ENCODE results near the gene PCDHGB4. TPM values are rescaled to one million over a fixed set of nuclear protein-coding genes. Genes with fewer than 3 reads are reported as not detected.

The PCDHGB4 gene
- total and polyA plus RNA-seq, 3 donors from 2014 or later, result 1.0 to 13.3 (median 11.3) TPM

DNA sequence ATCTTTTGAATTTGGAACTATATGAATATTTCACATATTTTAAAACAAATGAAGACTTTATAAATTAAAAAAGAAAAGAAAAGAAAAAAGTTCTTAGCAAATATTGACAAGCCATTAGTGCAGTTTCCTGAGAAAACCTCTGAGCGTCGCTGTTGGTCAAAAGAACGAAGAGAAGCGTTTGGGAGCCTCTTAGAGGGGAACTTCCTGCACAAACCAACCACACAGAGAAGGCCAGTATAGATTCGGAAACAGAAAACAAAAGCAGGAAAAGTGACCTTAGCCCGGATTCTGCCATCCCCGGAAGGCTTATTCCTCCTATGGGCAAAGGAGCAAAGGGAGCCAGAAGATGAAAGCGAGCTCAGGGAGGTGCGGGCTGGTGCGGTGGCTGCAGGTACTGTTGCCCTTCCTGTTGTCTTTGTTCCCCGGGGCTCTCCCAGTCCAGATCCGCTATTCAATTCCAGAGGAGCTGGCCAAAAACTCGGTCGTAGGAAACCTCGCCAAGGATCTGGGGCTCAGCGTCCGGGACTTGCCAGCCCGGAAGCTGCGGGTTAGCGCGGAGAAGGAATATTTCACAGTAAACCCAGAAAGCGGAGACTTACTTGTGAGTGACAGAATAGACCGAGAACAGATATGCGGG is 27.6 kb upstream of the PCDHGB4 start, which contains the start of gene PCDHGB2:
Gene PCDHGB2, plus strand, starts transcription at position 205 of the 637 bp plus-strand sequence. Its CDS starts 142 bp downstream, at position 347.
- H3K36me3 ChIP-seq (ENCODE audit: low read depth, missing control alignments), result no peaks in the 10 kb centered on the region
- intact Hi-C loops (cut with DNase I; ENCODE audit: low total_unique reads), result no loop called here
- H3K4me3 ChIP-seq, result peak within 1 kb of the TSS in 1 of 2 donors; percentile 24
- H3K27ac ChIP-seq, result no peak within 1 kb of the TSS
- H3K9me3 ChIP-seq, result no peaks in the 10 kb centered on the region
- 14 to 20% methylated on average over 24 of the region's 24 CpGs for WGBS, 2 donors
- H3K4me1 ChIP-seq, result no peaks in the 10 kb centered on the region
- no peak for DNase-seq
- H3K27me3 ChIP-seq, result no peaks in the 10 kb centered on the region
- TF ChIP-seq POLR2A (IDR thresholded peaks at IDR 0.05), result no peak
- TF ChIP-seq, protein P1, sequence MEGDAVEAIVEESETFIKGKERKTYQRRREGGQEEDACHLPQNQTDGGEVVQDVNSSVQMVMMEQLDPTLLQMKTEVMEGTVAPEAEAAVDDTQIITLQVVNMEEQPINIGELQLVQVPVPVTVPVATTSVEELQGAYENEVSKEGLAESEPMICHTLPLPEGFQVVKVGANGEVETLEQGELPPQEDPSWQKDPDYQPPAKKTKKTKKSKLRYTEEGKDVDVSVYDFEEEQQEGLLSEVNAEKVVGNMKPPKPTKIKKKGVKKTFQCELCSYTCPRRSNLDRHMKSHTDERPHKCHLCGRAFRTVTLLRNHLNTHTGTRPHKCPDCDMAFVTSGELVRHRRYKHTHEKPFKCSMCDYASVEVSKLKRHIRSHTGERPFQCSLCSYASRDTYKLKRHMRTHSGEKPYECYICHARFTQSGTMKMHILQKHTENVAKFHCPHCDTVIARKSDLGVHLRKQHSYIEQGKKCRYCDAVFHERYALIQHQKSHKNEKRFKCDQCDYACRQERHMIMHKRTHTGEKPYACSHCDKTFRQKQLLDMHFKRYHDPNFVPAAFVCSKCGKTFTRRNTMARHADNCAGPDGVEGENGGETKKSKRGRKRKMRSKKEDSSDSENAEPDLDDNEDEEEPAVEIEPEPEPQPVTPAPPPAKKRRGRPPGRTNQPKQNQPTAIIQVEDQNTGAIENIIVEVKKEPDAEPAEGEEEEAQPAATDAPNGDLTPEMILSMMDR (IDR thresholded peaks at IDR 0.05), result peak in 2 of 3 experiments; percentile 17 to 39

DNA sequence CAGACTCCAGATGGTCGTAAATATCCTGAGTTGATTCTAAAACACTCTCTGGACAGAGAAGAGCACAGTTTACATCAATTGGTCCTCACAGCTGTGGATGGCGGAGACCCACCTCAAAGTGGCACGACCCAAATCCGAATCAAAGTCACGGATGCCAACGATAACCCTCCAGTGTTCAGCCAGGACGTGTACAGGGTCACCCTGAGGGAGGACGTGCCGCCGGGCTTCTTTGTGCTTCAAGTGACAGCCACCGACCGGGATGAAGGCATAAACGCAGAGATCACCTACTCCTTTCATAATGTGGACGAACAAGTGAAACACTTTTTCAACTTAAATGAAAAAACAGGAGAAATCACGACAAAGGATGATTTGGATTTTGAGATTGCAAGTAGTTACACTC is 26.8 kb upstream of the PCDHGB4 start:
- Histone ChIP-seq H3K9me3 (no peaks in the 10 kb centered on the region), H3K36me3 (ENCODE audit: low read depth, missing control alignments) (no peaks in the 10 kb centered on the region), H3K27me3 (no peaks in the 10 kb centered on the region), H3K27ac (no peak overlapping the region), H3K4me1 (no peaks in the 10 kb centered on the region), H3K4me3 (no peak overlapping the region)
- intact Hi-C loops (cut with DNase I; ENCODE audit: low total_unique reads), result no loop called here
- WGBS, 2 donors, result 27 to 32% methylated on average over 15 of the region's 15 CpGs
- no peak for DNase-seq
- TF ChIP-seq POLR2A (IDR thresholded peaks at IDR 0.05), result no peak
- TF ChIP-seq, protein P1 (IDR thresholded peaks at IDR 0.05), result no peak

DNA sequence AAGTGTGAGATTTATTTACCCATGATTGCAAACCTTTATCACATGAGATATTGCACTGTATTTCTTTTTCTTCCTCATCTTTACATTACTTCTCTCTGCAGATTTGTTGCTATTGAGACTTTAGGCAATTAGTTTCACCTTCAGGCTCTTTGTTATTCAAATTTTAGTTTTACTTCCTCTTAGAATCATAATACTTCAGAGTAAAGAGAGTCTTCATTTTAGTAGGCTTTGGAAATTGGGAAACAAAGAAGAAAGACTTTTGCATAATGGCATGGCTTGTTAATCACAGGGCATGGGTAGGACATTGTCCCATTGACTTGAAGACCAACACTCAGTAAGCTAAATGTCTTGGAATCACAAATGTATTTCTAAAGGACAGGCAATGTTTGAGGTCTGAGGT is 24.8 kb upstream of the PCDHGB4 start:
- no peaks in the 10 kb centered on the region for H3K9me3 ChIP-seq
- DNase-seq, result no peak
- no peaks in the 10 kb centered on the region for H3K36me3 ChIP-seq (ENCODE audit: low read depth, missing control alignments)

DNA sequence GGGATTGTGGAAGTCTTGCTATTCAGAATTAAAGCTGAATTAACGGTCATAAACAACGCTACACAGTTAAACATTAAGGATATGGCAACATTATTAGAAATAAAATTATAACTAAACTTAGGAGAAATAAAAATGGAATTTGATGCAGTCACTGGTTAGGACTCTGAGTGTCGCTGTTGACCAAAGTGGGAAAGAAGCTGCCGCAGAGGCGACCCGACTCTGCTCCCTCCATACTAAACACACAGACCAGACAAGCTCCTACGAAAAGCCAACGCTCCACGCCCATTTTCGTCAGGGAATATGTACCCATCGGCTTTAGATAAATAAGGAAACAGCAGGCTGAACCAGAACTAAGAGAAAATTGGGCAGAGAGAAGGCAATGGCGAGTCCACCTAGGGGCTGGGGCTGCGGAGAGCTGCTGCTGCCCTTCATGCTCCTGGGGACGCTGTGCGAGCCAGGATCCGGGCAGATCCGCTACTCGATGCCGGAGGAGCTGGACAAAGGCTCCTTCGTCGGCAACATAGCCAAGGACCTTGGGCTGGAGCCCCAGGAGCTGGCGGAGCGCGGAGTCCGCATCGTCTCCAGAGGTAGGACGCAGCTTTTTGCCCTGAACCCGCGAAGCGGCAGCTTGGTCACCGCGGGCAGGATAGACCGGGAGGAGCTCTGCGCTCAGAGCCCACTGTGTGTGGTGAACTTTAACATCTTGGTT is 23.4 kb upstream of the PCDHGB4 start, which contains the start of gene PCDHGA5:
Gene PCDHGA5, plus strand, starts transcription at position 211 of the 709 bp plus-strand sequence. Its CDS starts 169 bp downstream, at position 380.
- no peaks in the 10 kb centered on the region for H3K9me3 ChIP-seq
- no peaks in the 10 kb centered on the region for H3K36me3 ChIP-seq (ENCODE audit: low read depth, missing control alignments)
- TF ChIP-seq, protein P1 (IDR thresholded peaks at IDR 0.05), result no peak
- no peak for TF ChIP-seq POLR2A (IDR thresholded peaks at IDR 0.05)
- intact Hi-C loops (cut with DNase I; ENCODE audit: low total_unique reads), result no loop called here
- no peaks in the 10 kb centered on the region for H3K27me3 ChIP-seq
- DNase-seq, result no peak
- no peaks in the 10 kb centered on the region for H3K4me1 ChIP-seq
- peak within 1 kb of the TSS in 1 of 2 donors; percentile 27 for H3K4me3 ChIP-seq
- no peak within 1 kb of the TSS for H3K27ac ChIP-seq
- WGBS, 2 donors, result 17 to 20% methylated on average over 28 to 34 of the region's 34 CpGs

More for the DNA sequence above, 24.8 kb upstream of the PCDHGB4 start:
- Histone ChIP-seq H3K27me3 (no peaks in the 10 kb centered on the region), H3K27ac (no peak overlapping the region), H3K4me3 (no peak overlapping the region), H3K4me1 (no peaks in the 10 kb centered on the region)
- intact Hi-C loops (cut with DNase I; ENCODE audit: low total_unique reads), result no loop called here
- TF ChIP-seq, protein P1 (IDR thresholded peaks at IDR 0.05), result no peak
- no peak for TF ChIP-seq POLR2A (IDR thresholded peaks at IDR 0.05)
